Liver (tissue), 9 donors: ENCODE data around the gene CAMSAP1. TPM values are rescaled to one million over a fixed set of nuclear protein-coding genes. Genes with fewer than 3 reads are reported as not detected.

Source experiments
- DNase-seq: peaks from one replicate; pipeline ENCODE4 v3.0.0-alpha.2; 2017; ENCODE audit warnings: low spot score
- H3K27ac ChIP-seq, 2 donors: one replicate each; pipeline ENCODE4 v1.7.0; 2013; ENCODE audit warnings: inconsistent platforms in 2 of 2, low read length in 2 of 2, control low read depth in 1 of 2, low read depth in 1 of 2, mild to moderate bottlenecking in 1 of 2
- H3K27me3 ChIP-seq, 4 donors: one replicate each; pipeline versions ENCODE4 v1.6.1 to v1.7.0; 2013; ENCODE audit warnings: low read length in 3 of 4, inconsistent platforms in 1 of 4, mild to moderate bottlenecking in 1 of 4, moderate library complexity in 1 of 4; ENCODE audit not compliant: control insufficient read depth in 4 of 4, insufficient read depth in 4 of 4
- H3K36me3 ChIP-seq, 4 donors: one replicate each; pipeline versions ENCODE4 v1.6.1 to v1.7.0; 2013; ENCODE audit warnings: low read length in 3 of 4, mild to moderate bottlenecking in 3 of 4, low read depth in 1 of 4, moderate library complexity in 1 of 4; ENCODE audit not compliant: control insufficient read depth in 4 of 4, insufficient read depth in 3 of 4
- H3K4me1 ChIP-seq, 4 donors: one replicate each; pipeline versions ENCODE4 v1.6.1 to v1.7.0; 2013; ENCODE audit warnings: low read length in 3 of 4, mild to moderate bottlenecking in 3 of 4, moderate library complexity in 1 of 4; ENCODE audit not compliant: control insufficient read depth in 4 of 4, insufficient read depth in 4 of 4
- H3K4me3 ChIP-seq, 3 donors: one replicate each; pipeline versions ENCODE4 v1.6.1 to v1.7.0; 2013; ENCODE audit warnings: low read length in 3 of 3, control low read depth in 1 of 3, low read depth in 1 of 3, mild to moderate bottlenecking in 1 of 3
- H3K9ac ChIP-seq, 2 donors: one replicate each; pipeline ENCODE4 v1.7.0; 2013; ENCODE audit warnings: low read length in 2 of 2, mild to moderate bottlenecking in 2 of 2, moderate library complexity in 2 of 2, control low read depth in 1 of 2, low read depth in 1 of 2
- H3K9me3 ChIP-seq, 4 donors: one replicate each; pipeline versions ENCODE4 v1.6.1 to v1.7.0; 2013; ENCODE audit warnings: low read length in 3 of 4; ENCODE audit not compliant: control insufficient read depth in 4 of 4
- EGR1 ChIP-seq, 2 donors: IDR thresholded peaks; 2 replicates each; pipeline ENCODE4 v1.6.1; 2016 to 2018; ENCODE audit warnings: antibody characterized with exemption in 2 of 2, low read depth in 2 of 2
- FOXA2 ChIP-seq: IDR thresholded peaks from 2 replicates; pipeline ENCODE4 v1.6.1; 2016; ENCODE audit warnings: antibody characterized with exemption
- GABPA ChIP-seq, 2 donors: IDR thresholded peaks in 1 of 2; conservative IDR thresholded peaks in 1 of 2; 2 replicates each; pipeline ENCODE4 v1.6.1; 2016; ENCODE audit warnings: antibody characterized with exemption in 2 of 2, mild to moderate bottlenecking in 1 of 2, moderate library complexity in 1 of 2
- HNF4A ChIP-seq, 2 donors: conservative IDR thresholded peaks; 2 replicates each; pipeline ENCODE4 v1.6.1; 2016; ENCODE audit warnings: antibody characterized with exemption in 2 of 2, mild to moderate bottlenecking in 2 of 2
- HNF4G ChIP-seq: IDR thresholded peaks from 2 replicates; pipeline ENCODE4 v1.6.1; 2016; ENCODE audit warnings: antibody characterized with exemption
- JUND ChIP-seq, 2 donors: IDR thresholded peaks; 2 replicates each; pipeline ENCODE4 v1.6.1; 2016; ENCODE audit warnings: antibody characterized with exemption in 2 of 2
- NR2F2 ChIP-seq: IDR thresholded peaks from 2 replicates; pipeline ENCODE4 v1.6.1; 2016; ENCODE audit warnings: antibody characterized with exemption
- RAD21 ChIP-seq, 2 donors: IDR thresholded peaks; 2 replicates each; pipeline ENCODE4 v1.6.1; 2016; ENCODE audit warnings: antibody characterized with exemption in 2 of 2, mild to moderate bottlenecking in 2 of 2
- RXRA ChIP-seq, 2 donors: IDR thresholded peaks; 2 replicates each; pipeline ENCODE4 v1.6.1; 2017 to 2018; ENCODE audit warnings: antibody characterized with exemption in 2 of 2, mild to moderate bottlenecking in 1 of 2
- SP1 ChIP-seq: IDR thresholded peaks from 2 replicates; pipeline ENCODE4 v1.6.1; 2018; ENCODE audit warnings: antibody characterized with exemption, mild to moderate bottlenecking
- TAF1 ChIP-seq: conservative IDR thresholded peaks from 2 replicates; pipeline ENCODE4 v1.6.1; 2016; ENCODE audit warnings: antibody characterized with exemption, mild to moderate bottlenecking
- YY1 ChIP-seq: IDR thresholded peaks from 2 replicates; pipeline ENCODE4 v1.6.1; 2016; ENCODE audit warnings: antibody characterized with exemption, mild to moderate bottlenecking
- WGBS: extraction: QIAGEN DNeasy Blood & Tissue Kit; methylation state at CpG from one replicate; pipeline ENCODE4 v1.1.7; 2013; 5-methylcytosine and 5-hydroxymethylcytosine counted together
- polyA plus RNA-seq, 2 donors: library from polyadenylated mRNA; stranded (reverse) in 1 of 2; unstranded in 1 of 2; fragments of 200-250 nt in 1 of 2; fragments of >200 nt in 1 of 2; fragmentation: Nextera tagmentation in 1 of 2; extraction: Ambion mirVana in 1 of 2; gene quantifications; one replicate each; pipeline versions ENCODE4 v1.2.1 to v1.2.3, GENCODE V29; 2013 to 2015
- total RNA-seq, 2 donors: library from RNA; depleted of rRNA; stranded (reverse); fragments of >200 nt; gene quantifications; one replicate each; pipeline ENCODE4 v1.2.3, GENCODE V29; 2014
- TF ChIP-seq, protein P1 (sequence below): IDR thresholded peaks from 2 replicates; pipeline ENCODE4 v1.6.1; 2016; ENCODE audit warnings: antibody characterized with exemption
- TF ChIP-seq, protein P2 (sequence below): IDR thresholded peaks from 2 replicates; pipeline ENCODE4 v1.6.1; 2016; ENCODE audit warnings: antibody characterized with exemption
- TF ChIP-seq, protein P3 (sequence below): IDR thresholded peaks from 2 replicates; pipeline ENCODE4 v1.6.1; 2016; ENCODE audit warnings: antibody characterized with exemption
- TF ChIP-seq, protein P4 (sequence below): fragments of 150-350 bp; IDR thresholded peaks from 2 replicates; pipeline ENCODE4 v1.5.1; 2017; ENCODE audit warnings: improper control_type of control experiment, low read depth, low read length; ENCODE audit not compliant: missing input control
- donor health status: healthy.
- donor health status: healthy.
- donor health status: healthy.
- donor health status: healthy.
- donor health status: healthy.

CAMSAP1 gene
- total and polyA plus RNA-seq, 4 donors, result 0.97 to 6.4 (median 5.1) TPM

DNA sequence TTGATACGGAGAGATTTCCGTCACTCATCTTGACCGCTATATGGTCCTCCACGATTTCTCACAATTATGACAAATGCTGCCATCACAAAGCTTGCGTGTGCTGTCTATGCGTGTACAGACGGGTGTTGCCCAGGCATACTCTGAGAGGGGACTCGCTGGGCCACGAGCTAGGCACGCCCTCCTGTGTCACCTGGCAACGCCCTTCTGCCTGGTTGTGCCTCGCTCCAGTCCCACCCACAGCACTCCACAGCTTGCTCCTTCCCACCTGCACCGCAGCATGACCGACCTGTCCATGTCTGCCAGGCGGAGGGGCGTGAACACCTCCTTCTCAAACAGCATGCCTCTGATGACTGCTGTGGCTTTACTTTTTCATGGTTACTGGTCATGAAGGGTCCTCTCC is 55.6 kb downstream of the CAMSAP1 start:
- TF ChIP-seq YY1 (no peak), NR2F2 (no peak), SP1 (no peak), HNF4G (no peak), GABPA (IDR thresholded peaks at IDR 0.05 in 1 of 2, conservative IDR thresholded peaks at IDR 0.05 in 1 of 2) (no peak)
- TF ChIP-seq, protein P1, sequence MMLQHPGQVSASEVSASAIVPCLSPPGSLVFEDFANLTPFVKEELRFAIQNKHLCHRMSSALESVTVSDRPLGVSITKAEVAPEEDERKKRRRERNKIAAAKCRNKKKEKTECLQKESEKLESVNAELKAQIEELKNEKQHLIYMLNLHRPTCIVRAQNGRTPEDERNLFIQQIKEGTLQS, result no peak
- H3K27ac ChIP-seq, result no peak overlapping the region
- H3K36me3 ChIP-seq, result peaks cover 0 to 28% (median 1%) of the 10 kb centered on the region in 4 donors
- DNase-seq, result no peak
- H3K9me3 ChIP-seq, result no peaks in the 10 kb centered on the region
- H3K4me3 ChIP-seq, result no peak overlapping the region
- no peaks in the 10 kb centered on the region for H3K4me1 ChIP-seq
- H3K9ac ChIP-seq, result no peak overlapping the region
- WGBS, result 96% methylated on average over 16 of the region's 16 CpGs
- no peaks in the 10 kb centered on the region for H3K27me3 ChIP-seq

DNA sequence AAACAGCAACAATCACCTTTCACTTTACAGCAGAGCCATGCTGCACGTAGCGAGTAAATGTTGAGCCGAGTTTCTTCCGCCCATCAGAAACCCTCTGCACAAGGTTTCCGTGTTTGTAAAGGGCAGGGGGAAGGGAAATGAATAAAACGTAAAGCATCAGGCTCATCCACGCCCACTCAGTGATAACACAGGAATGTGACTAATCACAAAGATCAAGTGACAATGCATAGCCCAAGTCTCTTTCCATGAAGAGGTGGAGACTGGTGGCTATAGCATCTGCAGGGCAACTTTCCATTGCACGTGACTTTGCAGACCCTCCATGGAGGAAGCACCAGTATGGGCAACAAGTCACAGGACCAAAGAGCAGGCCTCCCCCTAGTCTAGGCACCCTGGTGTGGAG is 56.6 kb downstream of the CAMSAP1 start:
- Histone ChIP-seq H3K27me3 (no peaks in the 10 kb centered on the region), H3K36me3 (peaks cover 0 to 24% (median 1%) of the 10 kb centered on the region in 4 donors), H3K4me3 (no peak overlapping the region), H3K27ac (no peak overlapping the region), H3K4me1 (no peaks in the 10 kb centered on the region), H3K9me3 (no peaks in the 10 kb centered on the region), H3K9ac (no peak overlapping the region)
- no peak for DNase-seq
- WGBS, result 90% methylated on average over 8 of the region's 8 CpGs
- TF ChIP-seq RAD21 (IDR thresholded peaks at IDR 0.05), result no peak
- no peak for TF ChIP-seq EGR1 (IDR thresholded peaks at IDR 0.05; ENCODE audit: low read depth in 2 of 2)
- TF ChIP-seq HNF4G, result no peak
- no peak for TF ChIP-seq RXRA (IDR thresholded peaks at IDR 0.05)
- no peak for TF ChIP-seq YY1
- no peak for TF ChIP-seq SP1
- TF ChIP-seq, protein P2, sequence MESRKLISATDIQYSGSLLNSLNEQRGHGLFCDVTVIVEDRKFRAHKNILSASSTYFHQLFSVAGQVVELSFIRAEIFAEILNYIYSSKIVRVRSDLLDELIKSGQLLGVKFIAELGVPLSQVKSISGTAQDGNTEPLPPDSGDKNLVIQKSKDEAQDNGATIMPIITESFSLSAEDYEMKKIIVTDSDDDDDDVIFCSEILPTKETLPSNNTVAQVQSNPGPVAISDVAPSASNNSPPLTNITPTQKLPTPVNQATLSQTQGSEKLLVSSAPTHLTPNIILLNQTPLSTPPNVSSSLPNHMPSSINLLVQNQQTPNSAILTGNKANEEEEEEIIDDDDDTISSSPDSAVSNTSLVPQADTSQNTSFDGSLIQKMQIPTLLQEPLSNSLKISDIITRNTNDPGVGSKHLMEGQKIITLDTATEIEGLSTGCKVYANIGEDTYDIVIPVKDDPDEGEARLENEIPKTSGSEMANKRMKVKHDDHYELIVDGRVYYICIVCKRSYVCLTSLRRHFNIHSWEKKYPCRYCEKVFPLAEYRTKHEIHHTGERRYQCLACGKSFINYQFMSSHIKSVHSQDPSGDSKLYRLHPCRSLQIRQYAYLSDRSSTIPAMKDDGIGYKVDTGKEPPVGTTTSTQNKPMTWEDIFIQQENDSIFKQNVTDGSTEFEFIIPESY, result no peak
- TF ChIP-seq, protein P3, sequence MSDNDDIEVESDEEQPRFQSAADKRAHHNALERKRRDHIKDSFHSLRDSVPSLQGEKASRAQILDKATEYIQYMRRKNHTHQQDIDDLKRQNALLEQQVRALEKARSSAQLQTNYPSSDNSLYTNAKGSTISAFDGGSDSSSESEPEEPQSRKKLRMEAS, result no peak
- TF ChIP-seq HNF4A (conservative IDR thresholded peaks at IDR 0.05), result no peak
- no peak for TF ChIP-seq TAF1
- TF ChIP-seq, protein P4, sequence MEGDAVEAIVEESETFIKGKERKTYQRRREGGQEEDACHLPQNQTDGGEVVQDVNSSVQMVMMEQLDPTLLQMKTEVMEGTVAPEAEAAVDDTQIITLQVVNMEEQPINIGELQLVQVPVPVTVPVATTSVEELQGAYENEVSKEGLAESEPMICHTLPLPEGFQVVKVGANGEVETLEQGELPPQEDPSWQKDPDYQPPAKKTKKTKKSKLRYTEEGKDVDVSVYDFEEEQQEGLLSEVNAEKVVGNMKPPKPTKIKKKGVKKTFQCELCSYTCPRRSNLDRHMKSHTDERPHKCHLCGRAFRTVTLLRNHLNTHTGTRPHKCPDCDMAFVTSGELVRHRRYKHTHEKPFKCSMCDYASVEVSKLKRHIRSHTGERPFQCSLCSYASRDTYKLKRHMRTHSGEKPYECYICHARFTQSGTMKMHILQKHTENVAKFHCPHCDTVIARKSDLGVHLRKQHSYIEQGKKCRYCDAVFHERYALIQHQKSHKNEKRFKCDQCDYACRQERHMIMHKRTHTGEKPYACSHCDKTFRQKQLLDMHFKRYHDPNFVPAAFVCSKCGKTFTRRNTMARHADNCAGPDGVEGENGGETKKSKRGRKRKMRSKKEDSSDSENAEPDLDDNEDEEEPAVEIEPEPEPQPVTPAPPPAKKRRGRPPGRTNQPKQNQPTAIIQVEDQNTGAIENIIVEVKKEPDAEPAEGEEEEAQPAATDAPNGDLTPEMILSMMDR, result no peak
- no peak for TF ChIP-seq NR2F2
- no peak for TF ChIP-seq GABPA (IDR thresholded peaks at IDR 0.05 in 1 of 2, conservative IDR thresholded peaks at IDR 0.05 in 1 of 2)
- TF ChIP-seq JUND (IDR thresholded peaks at IDR 0.05), result no peak

DNA sequence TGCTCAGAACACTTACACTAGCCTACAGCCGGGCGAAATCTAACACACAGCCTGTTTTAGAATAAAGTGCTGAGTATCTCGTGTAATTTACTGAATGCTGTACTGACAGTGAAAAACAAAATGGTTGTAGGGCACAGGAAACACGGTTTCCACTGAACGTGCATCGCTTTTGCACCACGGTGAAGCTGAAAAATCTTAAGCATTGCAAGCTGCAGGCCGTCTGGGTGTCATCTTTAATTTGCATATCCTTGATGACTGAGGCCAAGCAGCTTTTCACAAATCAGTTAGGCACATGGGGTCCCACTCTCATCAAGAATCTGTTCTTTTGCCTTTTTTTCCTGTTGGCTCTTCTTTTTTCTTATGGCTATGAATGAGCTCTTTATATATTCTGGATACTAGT is 58.2 kb downstream of the CAMSAP1 start:
- Histone ChIP-seq H3K4me1 (no peaks in the 10 kb centered on the region), H3K36me3 (peaks cover 0 to 24% (median 1%) of the 10 kb centered on the region in 4 donors), H3K4me3 (no peak overlapping the region), H3K9ac (no peak overlapping the region), H3K9me3 (no peaks in the 10 kb centered on the region), H3K27me3 (no peaks in the 10 kb centered on the region), H3K27ac (no peak overlapping the region)
- TF ChIP-seq RAD21 (IDR thresholded peaks at IDR 0.05) (no peak), HNF4A (conservative IDR thresholded peaks at IDR 0.05) (no peak), YY1 (no peak), TAF1 (no peak), FOXA2 (no peak), EGR1 (IDR thresholded peaks at IDR 0.05; ENCODE audit: low read depth in 2 of 2) (no peak), SP1 (no peak), GABPA (IDR thresholded peaks at IDR 0.05 in 1 of 2, conservative IDR thresholded peaks at IDR 0.05 in 1 of 2) (no peak)
- TF ChIP-seq, protein P3, result no peak
- TF ChIP-seq, protein P4, result no peak
- TF ChIP-seq, protein P1, result no peak
- WGBS, result 91% methylated on average over 8 of the region's 8 CpGs
- no peak for DNase-seq
